HG02973 (cell line): ENCODE measurements around the gene TEX11.
"Not testable (repeated sequence)": the region's sequence is repeated elsewhere in the genome, so short reads cannot be mapped to it uniquely, and the experiment has no call there.

Experiments
- ATAC-seq: cut with Tn5 transposase; IDR thresholded peaks from one replicate; pipeline ENCODE4 v1.9.1; 2021; ENCODE audit warnings: moderate library complexity; ENCODE audit not compliant: unreplicated experiment

The TEX11 gene

DNA sequence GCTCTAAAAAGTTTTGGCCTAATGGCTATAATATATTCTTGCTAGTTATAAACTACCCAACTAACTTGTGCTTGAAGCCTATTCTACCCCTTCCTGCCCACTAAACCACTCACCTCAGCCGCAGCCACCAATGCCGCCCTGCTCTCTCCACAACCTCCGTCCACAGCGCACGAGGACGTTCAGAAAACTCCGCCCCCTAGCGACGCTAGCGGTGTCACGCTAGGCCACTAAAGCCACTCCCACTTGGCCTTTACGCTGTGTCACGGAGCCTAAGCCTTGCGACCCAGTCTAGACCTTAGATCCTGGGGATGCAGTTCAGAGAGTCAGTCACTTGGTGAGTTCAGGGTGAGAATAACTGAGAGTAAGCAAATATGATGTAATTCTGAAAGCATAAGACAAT lies at the start of gene TEX11:
Gene TEX11, minus strand, starts transcription at position 171 of the 400 bp plus-strand sequence. CDS start 922 bp downstream, outside the sequence.
- no peak for ATAC-seq

DNA sequence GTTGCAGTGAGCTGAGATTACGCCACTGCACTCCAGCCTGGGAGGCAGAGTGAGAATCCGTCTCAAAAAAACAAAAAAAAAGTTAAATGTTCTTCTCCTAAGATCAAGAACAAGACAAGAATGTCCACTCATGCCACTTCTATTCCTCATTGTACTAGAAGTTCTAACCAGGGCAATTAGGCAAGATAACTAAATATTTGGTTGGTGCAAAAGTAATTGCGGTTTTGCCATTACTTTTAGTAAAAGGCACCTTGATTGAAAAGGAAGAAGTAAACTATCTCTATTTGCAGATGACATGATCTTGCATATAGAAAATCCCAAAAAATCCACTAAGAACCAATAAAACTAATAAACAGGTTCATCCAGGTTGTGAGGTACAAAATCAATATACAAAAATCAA lies 46.4 kb upstream of the TEX11 start:
- no peak for ATAC-seq

GRCh38 chrX:70924294-70924911 lies 15.9 kb upstream of the TEX11 start:
- ATAC-seq, result no peak

DNA sequence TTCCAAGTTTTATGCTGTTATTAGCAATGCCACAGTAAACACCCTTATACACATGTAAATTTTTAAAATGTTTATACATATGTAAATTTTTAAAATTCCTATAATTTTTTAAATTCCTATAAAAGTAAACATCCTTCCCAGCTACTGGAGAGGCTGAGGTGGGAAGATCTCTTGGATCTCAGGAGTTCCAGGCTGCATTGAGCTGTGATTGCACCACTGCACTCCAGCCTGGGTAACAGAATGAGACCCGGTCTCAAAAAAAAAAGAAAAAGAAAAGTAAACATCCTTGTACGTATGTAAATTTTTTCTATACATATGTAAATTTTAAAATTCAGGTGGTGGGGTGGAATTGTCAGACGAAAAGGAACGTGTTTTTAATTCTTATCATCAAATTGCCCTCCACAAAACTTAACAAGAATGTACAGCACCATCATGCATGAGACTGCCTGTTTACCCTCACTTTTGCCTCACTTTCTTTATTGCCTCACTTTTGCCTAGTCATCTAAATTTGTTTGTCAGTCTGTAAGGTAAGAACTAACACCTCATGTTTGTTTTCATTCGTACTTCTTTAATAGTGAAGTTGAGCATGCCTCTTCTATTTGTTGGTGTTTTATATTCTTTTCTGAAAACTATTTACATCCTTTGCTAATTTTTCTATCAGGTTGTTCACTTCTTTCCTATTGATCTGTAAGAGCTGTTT lies 14.4 kb upstream of the TEX11 start:
- no peak for ATAC-seq

DNA sequence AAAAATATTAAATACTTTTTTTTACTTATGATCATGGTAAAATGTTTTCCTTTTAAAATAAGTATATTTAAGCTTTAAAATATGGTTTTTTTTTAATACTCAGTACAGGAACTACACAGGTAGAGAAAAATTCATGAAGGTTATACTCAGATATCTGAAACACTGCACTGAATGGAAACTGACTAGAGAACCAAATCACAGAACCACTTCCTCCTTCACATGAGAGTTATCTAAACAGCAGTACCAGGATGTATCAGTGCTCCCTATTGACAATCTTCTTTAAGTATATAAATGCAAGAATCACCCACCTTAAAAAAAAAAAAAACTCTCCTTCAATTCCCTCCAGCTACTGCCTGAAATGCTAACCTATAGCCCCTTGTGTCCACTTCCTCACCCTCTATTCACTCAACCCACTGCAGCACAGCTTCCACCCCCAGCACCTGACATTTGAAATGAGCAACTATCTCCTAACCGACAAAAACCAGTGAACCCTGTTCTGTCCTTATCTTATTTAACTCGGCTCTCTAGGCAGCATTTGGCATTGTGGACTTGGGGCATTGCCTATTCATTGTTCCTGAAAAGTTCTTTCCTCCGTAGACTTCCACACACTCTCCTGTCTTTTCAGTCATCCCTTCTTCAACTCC lies 13.3 kb upstream of the TEX11 start:
- no peak for ATAC-seq

DNA sequence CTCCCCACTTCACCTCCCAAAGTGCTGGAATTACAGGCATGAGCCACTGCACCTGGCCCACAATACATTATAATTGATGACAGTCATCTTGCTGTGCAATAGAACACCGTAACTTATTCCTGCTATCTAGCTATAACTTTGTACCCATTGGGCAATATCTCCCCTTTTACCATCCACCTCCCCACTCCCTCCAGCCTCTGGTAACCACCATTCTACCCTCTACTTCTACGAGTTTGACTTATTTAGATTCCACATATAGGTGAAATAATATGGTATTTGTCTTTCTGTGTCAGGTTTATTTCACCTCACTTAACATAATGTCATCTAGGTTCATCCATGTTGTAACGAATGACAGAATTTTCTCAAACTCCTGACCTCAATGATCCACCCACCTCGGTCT lies 8.2 kb upstream of the TEX11 start:
- no peak for ATAC-seq

DNA sequence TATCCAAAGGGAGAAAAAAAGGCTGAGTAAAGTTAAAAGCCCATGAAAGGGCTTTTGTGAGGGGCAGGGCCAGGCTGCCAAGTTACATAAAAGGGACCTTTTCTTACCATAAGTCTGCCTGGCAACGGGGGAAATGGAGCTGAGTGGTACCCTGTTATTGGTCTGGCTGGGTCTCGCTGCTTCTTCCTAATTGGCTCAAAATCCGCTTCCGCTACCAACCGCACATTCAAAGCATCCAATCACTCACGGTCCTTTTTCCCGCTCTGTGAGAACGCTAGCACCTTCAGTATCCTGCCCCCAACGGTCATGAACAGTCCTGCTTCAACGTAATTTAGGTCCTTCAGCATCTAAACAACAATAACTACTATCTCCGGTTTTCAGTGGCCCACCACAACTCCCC lies 611 bp downstream of the TEX11 start:
- ATAC-seq, result no peak

- no peak for ATAC-seq
These were observed 7.0 kb downstream of the TEX11 start for GRCh38 chrX:70901465-70901864.

GRCh38 chrX:70890441-70890840 lies 18.1 kb downstream of the TEX11 start:
- not testable (repeated sequence) for ATAC-seq

- no peak for ATAC-seq
These were observed 29.6 kb downstream of the TEX11 start for GRCh38 chrX:70878902-70879301.

DNA sequence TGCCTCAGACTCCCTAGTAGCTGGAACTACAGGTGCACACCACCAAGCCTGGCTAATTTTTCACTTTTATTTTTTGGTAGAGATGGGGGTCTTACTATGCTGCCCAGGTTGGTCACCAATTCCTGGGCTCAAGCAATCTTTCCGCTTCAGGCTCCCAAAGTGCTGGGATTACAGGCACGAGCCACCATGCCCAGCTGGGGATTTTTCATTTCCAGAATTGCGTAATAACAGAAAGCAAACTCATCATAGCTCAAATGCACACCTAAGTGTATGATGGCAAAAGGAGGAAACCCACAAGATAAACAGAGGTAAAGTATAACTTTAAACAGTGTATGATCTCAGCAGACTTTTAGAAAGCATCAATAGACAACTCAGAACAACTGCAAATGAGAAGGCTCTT lies 56.2 kb downstream of the TEX11 start:
- no peak for ATAC-seq

DNA sequence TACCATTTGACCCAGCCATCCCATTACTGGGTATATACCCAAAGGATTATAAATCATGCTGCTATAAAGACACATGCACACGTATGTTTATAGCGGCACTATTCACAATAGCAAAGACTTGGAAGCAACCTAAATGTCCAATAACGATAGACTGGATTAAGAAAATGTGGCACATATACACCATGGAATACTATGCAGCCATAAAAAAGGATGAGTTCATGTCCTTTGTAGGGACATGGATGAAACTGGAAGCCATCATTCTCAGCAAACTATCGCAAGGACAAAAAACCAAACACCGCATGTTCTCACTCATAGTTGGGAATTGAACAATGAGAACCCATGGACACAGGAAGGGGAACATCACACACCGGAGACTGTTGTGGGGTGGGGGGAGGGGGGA lies 64.4 kb downstream of the TEX11 start:
- not testable (repeated sequence) for ATAC-seq

- ATAC-seq, result not testable (repeated sequence)
These were observed 64.9 kb downstream of the TEX11 start for GRCh38 chrX:70843620-70844019.

DNA sequence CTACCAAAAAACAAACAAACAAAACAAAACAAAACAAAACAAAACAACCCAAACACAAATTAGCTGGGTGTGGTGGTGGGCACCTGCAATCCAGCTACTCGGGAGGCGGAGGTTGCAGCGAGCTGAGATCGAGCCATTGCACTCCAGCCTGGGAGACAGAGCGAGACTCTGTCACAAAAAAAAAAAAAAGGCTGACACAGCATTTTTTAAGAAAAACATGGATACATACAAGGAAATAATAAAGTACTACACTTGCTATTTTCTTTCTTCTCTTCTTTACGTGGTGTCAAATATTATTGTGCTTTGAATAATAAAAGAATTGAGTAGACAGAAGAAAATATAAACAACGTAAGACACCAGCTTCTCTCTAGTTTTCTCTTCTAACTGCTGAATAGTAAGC lies 73.9 kb downstream of the TEX11 start:
- no peak for ATAC-seq

- no peak for ATAC-seq
These were observed 81.8 kb downstream of the TEX11 start for GRCh38 chrX:70826715-70827114.

- ATAC-seq, result no peak
These were observed 83.1 kb downstream of the TEX11 start for GRCh38 chrX:70825366-70825765.

- no peak for ATAC-seq
These were observed 99.3 kb downstream of the TEX11 start for GRCh38 chrX:70808942-70809940.

- ATAC-seq, result no peak
These were observed 102.4 kb downstream of the TEX11 start for GRCh38 chrX:70806081-70806480.

DNA sequence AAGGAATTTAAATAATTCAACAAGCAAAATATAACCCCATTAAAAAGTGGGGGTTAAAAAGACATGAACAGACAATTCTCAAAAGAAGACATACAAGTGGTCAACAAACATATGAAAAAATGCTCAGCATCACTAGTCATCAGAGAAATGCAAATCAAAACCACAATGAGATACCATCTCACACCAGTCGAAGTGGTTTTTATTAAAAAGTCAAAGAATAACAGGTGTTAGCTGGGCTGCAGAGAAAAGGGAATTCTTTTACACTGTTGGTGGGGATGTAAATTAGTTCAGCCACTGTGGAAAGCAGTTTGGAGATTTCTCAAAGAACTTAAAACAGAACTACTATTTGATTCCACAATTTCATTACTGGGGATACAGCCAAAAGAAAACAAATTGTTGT lies 111.8 kb downstream of the TEX11 start:
- not testable (repeated sequence) for ATAC-seq

- ATAC-seq, result no peak
These were observed 134.3 kb downstream of the TEX11 start for GRCh38 chrX:70774223-70774622.

- no peak for ATAC-seq
These were observed 138.8 kb downstream of the TEX11 start for GRCh38 chrX:70769659-70770227.
